Gastroesophageal sphincter (tissue), 3 donors: ENCODE measurements around the gene EP300.

ENCODE experiments used
- CTCF ChIP-seq, 4 experiments: fragments of 200-600 bp in 2 of 4; fragments of 450-650 bp in 2 of 4; sonication (generic) in 1 of 4; IDR thresholded peaks; one replicate each; pipeline ENCODE4 v1.5.1; 2017 to 2019; ENCODE audit warnings: antibody characterized with exemption in 4 of 4, mild to moderate bottlenecking in 2 of 4, moderate library complexity in 2 of 4
- POLR2A ChIP-seq, 2 donors: fragments of 450-650 bp; IDR thresholded peaks; one replicate each; pipeline ENCODE4 v1.6.1; 2017; ENCODE audit warnings: antibody characterized with exemption in 2 of 2, mild to moderate bottlenecking in 2 of 2, moderate library complexity in 1 of 2
- POLR2AphosphoS5 ChIP-seq: sonication (generic); formaldehyde crosslinking; IDR thresholded peaks from one replicate; pipeline ENCODE4 v1.6.1; 2017; ENCODE audit warnings: antibody characterized with exemption

GRCh38 chr22:41175546-41175945 is 83.2 kb downstream of the EP300 start:
- no peak for TF ChIP-seq CTCF (IDR thresholded peaks at IDR 0.05)
- TF ChIP-seq POLR2A (IDR thresholded peaks at IDR 0.05) = no peak
- no peak for TF ChIP-seq POLR2AphosphoS5
